Mucosa of rectum (tissue), 2 donors: Measurements from ENCODE around the gene PROX2.
A peak's percentile ranks its signal among the peaks of the same experiment; 100 is the strongest.

Experiments used
- H3K27ac ChIP-seq, 2 donors: one replicate each; pipeline ENCODE4 v1.7.0; 2013; ENCODE audit warnings: inconsistent platforms in 2 of 2, low read depth in 2 of 2, low read length in 2 of 2
- H3K27me3 ChIP-seq, 2 donors: one replicate each; pipeline ENCODE4 v1.7.0; 2013; ENCODE audit warnings: low read length in 2 of 2; ENCODE audit not compliant: control insufficient read depth in 2 of 2, insufficient read depth in 2 of 2
- H3K36me3 ChIP-seq, 2 donors: one replicate each; pipeline ENCODE4 v1.7.0; 2013; ENCODE audit warnings: low read length in 2 of 2; ENCODE audit not compliant: control insufficient read depth in 2 of 2, insufficient read depth in 2 of 2
- H3K4me1 ChIP-seq, 2 donors: one replicate each; pipeline ENCODE4 v1.7.0; 2013; ENCODE audit warnings: low read length in 2 of 2, mild to moderate bottlenecking in 1 of 2; ENCODE audit not compliant: control insufficient read depth in 2 of 2, insufficient read depth in 2 of 2
- H3K4me3 ChIP-seq, 2 donors: one replicate each; pipeline ENCODE4 v1.7.0; 2013; ENCODE audit warnings: low read length in 2 of 2
- H3K9ac ChIP-seq, 2 donors: one replicate each; pipeline ENCODE4 v1.7.0; 2013; ENCODE audit warnings: low read length in 2 of 2, low read depth in 1 of 2, mild to moderate bottlenecking in 1 of 2
- H3K9me3 ChIP-seq, 2 donors: one replicate each; pipeline ENCODE4 v1.7.0; 2013; ENCODE audit warnings: low read length in 2 of 2; ENCODE audit not compliant: control insufficient read depth in 2 of 2
- donor health status: healthy.
- donor health status: Normal muscosa, but diverticular disease.

PROX2 gene

GRCh38 chr14:74875941-74876913 lies at the start of gene PROX2:
TSS of gene PROX2 (minus strand) at chr14:74876145. CDS start at chr14:74863834, 12,311 bp downstream.
- Histone ChIP-seq H3K36me3 (no peaks in the 10 kb centered on the region), H3K27me3 (no peaks in the 10 kb centered on the region)

GRCh38 chr14:74924061-74924460 lies 48.1 kb upstream of the PROX2 start:
- H3K4me3 ChIP-seq: no peak overlapping the region
- no peak overlapping the region for H3K9ac ChIP-seq
- no peaks in the 10 kb centered on the region for H3K36me3 ChIP-seq
- no peaks in the 10 kb centered on the region for H3K9me3 ChIP-seq
- peaks cover 3% of the 10 kb centered on the region in 2 donors for H3K27me3 ChIP-seq
- no peak overlapping the region for H3K27ac ChIP-seq
- peaks cover 0 to 7% of the 10 kb centered on the region in 2 donors for H3K4me1 ChIP-seq

More at GRCh38 chr14:74875941-74876913, at the start of gene PROX2:
- H3K27ac ChIP-seq: no peak within 1 kb of the TSS
- no peak within 1 kb of the TSS for H3K9ac ChIP-seq
- no peak within 1 kb of the TSS for H3K4me3 ChIP-seq
- H3K9me3 ChIP-seq: no peaks in the 10 kb centered on the region
- H3K4me1 ChIP-seq: peaks cover 0 to 5% of the 10 kb centered on the region in 2 donors

GRCh38 chr14:74922752-74923401 lies 46.9 kb upstream of the PROX2 start, which contains the start of gene RPS6KL1:
TSS of gene RPS6KL1 (minus strand) at chr14:74923260. CDS start at chr14:74921541, 1,719 bp downstream.
- Histone ChIP-seq H3K27ac (no peak within 1 kb of the TSS), H3K9me3 (no peaks in the 10 kb centered on the region)

GRCh38 chr14:74921987-74922751 lies 46.2 kb upstream of the PROX2 start:
- H3K27me3 ChIP-seq: peaks cover under 1 to 3% of the 10 kb centered on the region in 2 donors
- H3K4me1 ChIP-seq: peaks cover 0 to 7% of the 10 kb centered on the region in 2 donors
- no peaks in the 10 kb centered on the region for H3K36me3 ChIP-seq
- peak overlapping the region in 1 of 2 donors; percentile 89 for H3K9ac ChIP-seq
- peak overlapping the region; percentile 70 to 81 for H3K4me3 ChIP-seq
- H3K9me3 ChIP-seq: no peaks in the 10 kb centered on the region
- no peak overlapping the region for H3K27ac ChIP-seq

More at GRCh38 chr14:74922752-74923401, 46.9 kb upstream of the PROX2 start, which contains the start of gene RPS6KL1:
- Histone ChIP-seq H3K36me3 (no peaks in the 10 kb centered on the region), H3K27me3 (peaks cover 3% of the 10 kb centered on the region in 2 donors), H3K4me1 (peaks cover 0 to 7% of the 10 kb centered on the region in 2 donors), H3K4me3 (peak within 1 kb of the TSS; percentile 70 to 81), H3K9ac (peak within 1 kb of the TSS; percentile 63 to 89)

GRCh38 chr14:74921053-74921620 lies 45.2 kb upstream of the PROX2 start:
- Histone ChIP-seq H3K9ac (no peak overlapping the region), H3K36me3 (no peaks in the 10 kb centered on the region), H3K4me1 (peaks cover 0 to 7% of the 10 kb centered on the region in 2 donors), H3K27ac (no peak overlapping the region), H3K27me3 (peaks cover 0 to 3% of the 10 kb centered on the region in 2 donors), H3K9me3 (no peaks in the 10 kb centered on the region), H3K4me3 (no peak overlapping the region)

- H3K36me3 ChIP-seq: no peaks in the 10 kb centered on the region
- H3K4me3 ChIP-seq: no peak overlapping the region
- H3K27me3 ChIP-seq: peaks cover 0 to 3% of the 10 kb centered on the region in 2 donors
- no peak overlapping the region for H3K9ac ChIP-seq
- H3K4me1 ChIP-seq: peaks cover 0 to 7% of the 10 kb centered on the region in 2 donors
- no peak overlapping the region for H3K27ac ChIP-seq
- H3K9me3 ChIP-seq: no peaks in the 10 kb centered on the region
These were observed 44.3 kb upstream of the PROX2 start for GRCh38 chr14:74920281-74920680.

- H3K27me3 ChIP-seq: peaks cover 0 to 3% of the 10 kb centered on the region in 2 donors
- no peaks in the 10 kb centered on the region for H3K9me3 ChIP-seq
- H3K4me1 ChIP-seq: peaks cover 0 to 7% of the 10 kb centered on the region in 2 donors
- no peak overlapping the region for H3K27ac ChIP-seq
- H3K4me3 ChIP-seq: no peak overlapping the region
- no peaks in the 10 kb centered on the region for H3K36me3 ChIP-seq
- no peak overlapping the region for H3K9ac ChIP-seq
These were observed 43.6 kb upstream of the PROX2 start for GRCh38 chr14:74919421-74920165.

GRCh38 chr14:74918380-74918779 lies 42.4 kb upstream of the PROX2 start:
- Histone ChIP-seq H3K9ac (no peak overlapping the region), H3K9me3 (no peaks in the 10 kb centered on the region), H3K27ac (no peak overlapping the region), H3K4me3 (no peak overlapping the region), H3K36me3 (no peaks in the 10 kb centered on the region), H3K4me1 (peaks cover 0 to 7% of the 10 kb centered on the region in 2 donors), H3K27me3 (no peaks in the 10 kb centered on the region)

- Histone ChIP-seq H3K27ac (no peak overlapping the region), H3K4me3 (no peak overlapping the region), H3K4me1 (peaks cover 0 to 7% of the 10 kb centered on the region in 2 donors), H3K9ac (no peak overlapping the region), H3K9me3 (no peaks in the 10 kb centered on the region), H3K27me3 (no peaks in the 10 kb centered on the region), H3K36me3 (no peaks in the 10 kb centered on the region)
These were observed 41.7 kb upstream of the PROX2 start for GRCh38 chr14:74917646-74918081.
